HepG2 (cell line): ENCODE data around the gene CD8A. TPM values are rescaled to one million over a fixed set of nuclear protein-coding genes. Genes with fewer than 3 reads are reported as not detected.

Source experiments
- ATAC-seq: fragments of 200-7000 bp; cut with Tn5 transposase; 3 replicates; pipeline ENCODE4 v1.9.1; 2020; ENCODE audit warnings: mild to moderate bottlenecking, moderate library complexity
- BruUV-seq: library from RNA; stranded (reverse); fragments of 400-500 nt; replicated peaks from 2 replicates; lab custom pipeline; 2021; lab: Mats Ljungman, UMichigan
- CTCF ChIA-PET: fragments of 300-600 bp; formaldehyde crosslinking; extraction: SDS; loops from one replicate; lab custom pipeline; 2021; ENCODE audit warnings: low total read pairs, inconsistent platforms, low intra/inter-chr PET ratio; lab: Yijun Ruan, JAX
- POLR2A ChIA-PET: fragments of 350-600 bp; sonication (Branson Sonifier 250); formaldehyde crosslinking; loops from one replicate; lab custom pipeline; 2020; ENCODE audit warnings: antibody characterized with exemption, inconsistent platforms; lab: Yijun Ruan, JAX
- DNase-seq: peaks from one replicate; pipeline ENCODE4 v3.0.0-alpha.2; 2015; ENCODE audit warnings: low spot score
- FAIRE-seq: peaks from 3 replicates; lab custom pipeline; 2011; peaks lifted over from hg19 to GRCh38; lab: Jason Lieb, UNC
- H2AFZ ChIP-seq: one replicate; pipeline ENCODE4 v1.6.1; 2011; ENCODE audit warnings: low read length, inconsistent platforms
- H3K27ac ChIP-seq: fragments of 300-600 bp; 3 replicates; pipeline ENCODE4 v1.8.0; 2011; ENCODE audit warnings: mixed run types, mild to moderate bottlenecking, mixed read lengths, low read length, inconsistent platforms; ENCODE audit not compliant: insufficient read depth; ENCODE audit errors: extremely low read length
- H3K27me3 ChIP-seq, 2 experiments: fragments of 200-600 bp in 1 of 2; 2 replicates in 1 of 2; 3 replicates in 1 of 2; pipeline versions ENCODE4 v1.6.0 to v1.8.0; 2011; ENCODE audit warnings: low read length in 2 of 2, mild to moderate bottlenecking in 2 of 2, moderate library complexity in 2 of 2, inconsistent platforms in 1 of 2; ENCODE audit not compliant: insufficient read depth in 2 of 2, control insufficient read depth in 1 of 2
- H3K36me3 ChIP-seq, 2 experiments: fragments of 200-600 bp in 1 of 2; replicated peaks in 1 of 2; 2 replicates in 1 of 2; 3 replicates in 1 of 2; pipeline versions ENCODE4 v1.5.1 to v1.8.0; 2011; ENCODE audit warnings: low read length in 2 of 2, inconsistent platforms in 1 of 2; ENCODE audit not compliant: insufficient read depth in 2 of 2, control insufficient read depth in 1 of 2
- H3K4me1 ChIP-seq: 2 replicates; pipeline ENCODE4 v1.5.1; 2012; ENCODE audit warnings: low read length, inconsistent platforms; ENCODE audit not compliant: insufficient read depth
- H3K4me2 ChIP-seq: 2 replicates; pipeline ENCODE4 v1.6.0; 2011; ENCODE audit warnings: low read depth, low read length, inconsistent platforms
- H3K4me3 ChIP-seq, 3 experiments: fragments of 200-600 bp in 1 of 3; sonication (generic), shearing (Covaris generic) in 1 of 3; replicated peaks in 1 of 3; 2 replicates each; pipeline ENCODE4 v1.5.1; 2011 to 2016; ENCODE audit warnings: low read length in 3 of 3, inconsistent platforms in 2 of 3, low read depth in 2 of 3, mild to moderate bottlenecking in 2 of 3, control low read depth in 1 of 3, mixed read lengths in 1 of 3; ENCODE audit not compliant: insufficient read depth in 1 of 3
- H3K79me2 ChIP-seq: one replicate; pipeline ENCODE4 v1.6.1; 2011; ENCODE audit warnings: low read length, inconsistent platforms; ENCODE audit not compliant: insufficient read depth
- H3K9ac ChIP-seq: 2 replicates; pipeline ENCODE4 v1.6.0; 2011; ENCODE audit warnings: mild to moderate bottlenecking, low read depth, low read length, inconsistent platforms; ENCODE audit not compliant: insufficient read depth
- H3K9me3 ChIP-seq: 2 replicates; pipeline ENCODE4 v1.5.1; 2012; ENCODE audit warnings: mild to moderate bottlenecking, low read length
- H4K20me1 ChIP-seq: 2 replicates; pipeline ENCODE4 v1.6.0; 2011; ENCODE audit warnings: inconsistent platforms, mild to moderate bottlenecking, low read length, moderate library complexity; ENCODE audit not compliant: insufficient read depth
- HIVEP1 ChIP-seq: sonication (generic); formaldehyde crosslinking; IDR thresholded peaks from 2 replicates; pipeline ENCODE4 v1.4.0; 2020; ENCODE audit warnings: mild to moderate bottlenecking, missing genetic modification reagents
- NCOA5 ChIP-seq: sonication (generic); formaldehyde crosslinking; IDR thresholded peaks from 2 replicates; pipeline ENCODE4 v1.4.0; 2020; ENCODE audit warnings: missing genetic modification reagents
- TOPORS ChIP-seq: sonication (generic); formaldehyde crosslinking; IDR thresholded peaks from 2 replicates; pipeline ENCODE4 v1.8.0; 2023; ENCODE audit warnings: mild to moderate bottlenecking, missing genetic modification reagents
- ZKSCAN1 ChIP-seq: fragments of 150-350 bp; IDR thresholded peaks from 2 replicates; pipeline ENCODE4 v1.6.1; 2014; ENCODE audit warnings: low read length
- WGBS: methylation state at CpG from one replicate; pipeline ENCODE4 v1.1.6; 2017; ENCODE audit warnings: low lambda C conversion rate; 5-methylcytosine and 5-hydroxymethylcytosine counted together
- in situ Hi-C: cut with HindIII; loops from 2 replicates; pipeline ENCODE4 v1.10.0; 2017; ENCODE audit warnings: low pct_unique_long_range_greater_than_20kb; ENCODE audit not compliant: extremely low pct_ligation_motif_present
- intact Hi-C: fragments of 100-400 bp; cut with micrococcal nuclease; formaldehyde crosslinking; loops from one replicate; pipeline ENCODE4 v1.10.0; 2022; ENCODE audit not compliant: unreplicated experiment
- polyA plus RNA-seq, 8 experiments: library from polyadenylated mRNA; depleted of rRNA in 3 of 8; stranded (reverse) in 7 of 8; unstranded in 1 of 8; fragments of >200 nt; fragmentation: Illumina TruSeq in 4 of 8; extraction: Trizol in 4 of 8; gene quantifications; 2 replicates each; pipeline versions ENCODE4 v1.2.1 to v1.2.3, GENCODE V29; 2011 to 2016; ENCODE audit warnings: low read depth in 4 of 8, missing spikeins in 1 of 8, mixed read lengths in 1 of 8; ENCODE audit not compliant: insufficient read depth in 1 of 8
- total RNA-seq, 5 experiments: library from RNA; depleted of rRNA; stranded (reverse); fragments of >200 nt; fragmentation: Illumina TruSeq; extraction: Trizol; gene quantifications; 2 replicates each; pipeline ENCODE4 v1.2.3, GENCODE V29; 2016; ENCODE audit warnings: low read depth in 1 of 5
- TF ChIP-seq, protein P1 (sequence below): sonication (generic); formaldehyde crosslinking; IDR thresholded peaks from 2 replicates; pipeline ENCODE4 v1.5.0; 2020; ENCODE audit warnings: mild to moderate bottlenecking, missing genetic modification reagents, borderline replicate concordance
- TF ChIP-seq, protein P2 (sequence below): sonication (generic); formaldehyde crosslinking; IDR thresholded peaks from 2 replicates; pipeline ENCODE4 v1.9.0; 2021; ENCODE audit warnings: missing genetic modification reagents, borderline replicate concordance

Gene CD8A
- total and polyA plus RNA-seq, 2 of the 13 experiments (the other 11 are each of a cell fraction or from before 2014, with no cell fraction given): 0.09 TPM; not detected in 1

DNA sequence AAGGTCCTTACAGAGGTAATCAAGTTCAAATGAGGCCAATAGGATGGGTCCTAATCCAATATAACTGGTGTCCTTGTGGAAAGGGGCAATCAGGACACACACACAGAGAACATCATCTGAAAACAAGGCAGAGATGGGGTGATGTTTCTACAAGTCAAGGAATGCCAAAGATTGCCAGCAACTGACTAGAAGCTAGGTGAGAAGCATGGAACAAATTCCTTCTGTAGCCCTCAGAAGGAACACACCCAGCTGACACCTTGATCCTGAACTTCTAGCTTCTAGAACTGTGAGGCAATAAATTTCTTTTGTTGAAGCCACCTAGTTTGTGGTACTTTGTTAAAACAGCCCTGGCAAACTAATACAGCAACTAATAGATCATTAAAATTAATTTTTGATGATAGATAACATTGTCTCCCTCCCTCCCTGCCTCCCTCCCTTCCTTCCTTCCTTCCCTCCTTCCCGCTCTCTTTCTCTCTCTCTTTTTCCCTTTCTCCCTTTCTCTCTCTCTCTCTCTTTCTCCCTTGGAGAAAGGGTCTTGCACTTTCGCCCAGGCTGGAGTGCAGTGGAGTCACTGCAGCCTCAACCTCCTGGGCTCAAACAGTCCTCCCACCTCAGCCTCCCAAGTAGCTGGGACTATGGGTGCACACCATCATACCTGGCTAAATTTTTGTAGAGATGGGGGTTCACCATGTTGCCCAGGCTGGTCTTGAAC lies 10.3 kb upstream of the CD8A start:
- intact Hi-C loops: no loop called here
- ATAC-seq (no peak), DNase-seq (no peak), FAIRE-seq (no peak)
- POLR2A ChIA-PET: no interaction called here
- Histone ChIP-seq H2AFZ (no peak overlapping the region), H3K27me3 (0 out of 5 replicates have a peak, but pooled peaks cover 0 to under 1% of the 10 kb centered on the region in 2 experiments), H3K27ac (no peak overlapping the region), H3K4me1 (peaks cover 1% of the 10 kb centered on the region; the same call in 1 of the 2 replicates), H3K4me2 (no peak overlapping the region), H3K36me3 (no peaks in the 10 kb centered on the region), H3K4me3 (no peak overlapping the region), H3K9me3 (peaks cover 18% of the 10 kb centered on the region), H3K79me2 (no peaks in the 10 kb centered on the region), H3K9ac (no peak overlapping the region), H4K20me1 (no peaks in the 10 kb centered on the region)
- CTCF ChIA-PET: no interaction called here
- no TSS peak for BruUV-seq
- TF ChIP-seq NCOA5 (CRISPR knock-in tag): no peak
- no peak for TF ChIP-seq HIVEP1 (CRISPR knock-in tag)
- TF ChIP-seq ZKSCAN1: no peak
- TF ChIP-seq TOPORS (CRISPR knock-in tag): no peak
- TF ChIP-seq, protein P1, sequence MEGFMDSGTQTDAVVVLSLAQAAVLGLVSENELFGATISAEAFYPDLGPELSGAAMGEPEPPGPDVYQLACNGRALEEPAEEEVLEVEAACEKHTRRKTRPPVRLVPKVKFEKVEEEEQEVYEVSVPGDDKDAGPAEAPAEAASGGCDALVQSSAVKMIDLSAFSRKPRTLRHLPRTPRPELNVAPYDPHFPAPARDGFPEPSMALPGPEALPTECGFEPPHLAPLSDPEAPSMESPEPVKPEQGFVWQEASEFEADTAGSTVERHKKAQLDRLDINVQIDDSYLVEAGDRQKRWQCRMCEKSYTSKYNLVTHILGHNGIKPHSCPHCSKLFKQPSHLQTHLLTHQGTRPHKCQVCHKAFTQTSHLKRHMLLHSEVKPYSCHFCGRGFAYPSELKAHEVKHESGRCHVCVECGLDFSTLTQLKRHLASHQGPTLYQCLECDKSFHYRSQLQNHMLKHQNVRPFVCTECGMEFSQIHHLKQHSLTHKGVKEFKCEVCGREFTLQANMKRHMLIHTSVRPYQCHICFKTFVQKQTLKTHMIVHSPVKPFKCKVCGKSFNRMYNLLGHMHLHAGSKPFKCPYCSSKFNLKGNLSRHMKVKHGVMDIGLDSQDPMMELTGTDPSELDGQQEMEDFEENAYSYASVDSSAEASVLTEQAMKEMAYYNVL (CRISPR knock-in tag): no peak
- TF ChIP-seq, protein P2, sequence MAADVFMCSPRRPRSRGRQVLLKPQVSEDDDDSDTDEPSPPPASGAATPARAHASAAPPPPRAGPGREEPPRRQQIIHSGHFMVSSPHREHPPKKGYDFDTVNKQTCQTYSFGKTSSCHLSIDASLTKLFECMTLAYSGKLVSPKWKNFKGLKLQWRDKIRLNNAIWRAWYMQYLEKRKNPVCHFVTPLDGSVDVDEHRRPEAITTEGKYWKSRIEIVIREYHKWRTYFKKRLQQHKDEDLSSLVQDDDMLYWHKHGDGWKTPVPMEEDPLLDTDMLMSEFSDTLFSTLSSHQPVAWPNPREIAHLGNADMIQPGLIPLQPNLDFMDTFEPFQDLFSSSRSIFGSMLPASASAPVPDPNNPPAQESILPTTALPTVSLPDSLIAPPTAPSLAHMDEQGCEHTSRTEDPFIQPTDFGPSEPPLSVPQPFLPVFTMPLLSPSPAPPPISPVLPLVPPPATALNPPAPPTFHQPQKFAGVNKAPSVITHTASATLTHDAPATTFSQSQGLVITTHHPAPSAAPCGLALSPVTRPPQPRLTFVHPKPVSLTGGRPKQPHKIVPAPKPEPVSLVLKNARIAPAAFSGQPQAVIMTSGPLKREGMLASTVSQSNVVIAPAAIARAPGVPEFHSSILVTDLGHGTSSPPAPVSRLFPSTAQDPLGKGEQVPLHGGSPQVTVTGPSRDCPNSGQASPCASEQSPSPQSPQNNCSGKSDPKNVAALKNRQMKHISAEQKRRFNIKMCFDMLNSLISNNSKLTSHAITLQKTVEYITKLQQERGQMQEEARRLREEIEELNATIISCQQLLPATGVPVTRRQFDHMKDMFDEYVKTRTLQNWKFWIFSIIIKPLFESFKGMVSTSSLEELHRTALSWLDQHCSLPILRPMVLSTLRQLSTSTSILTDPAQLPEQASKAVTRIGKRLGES: no peak
- WGBS: 49% methylated on average over 2 of the region's 2 CpGs
- in situ Hi-C loops: loop anchor here (25.0 kb wide), 1 partner anchor 136 kb away; the partner anchor contains the start of gene RGPD1
